Breast epithelium (tissue), 3 donors: ENCODE measurements around the gene TNFSF13.
A peak's percentile ranks its signal among the peaks of the same experiment; 100 is the strongest.

ENCODE experiments used
- CTCF ChIP-seq, 3 donors: fragments of 450-650 bp; IDR thresholded peaks; one replicate each; pipeline ENCODE4 v1.5.1; 2016 to 2017; ENCODE audit warnings: antibody characterized with exemption in 3 of 3, mild to moderate bottlenecking in 3 of 3, moderate library complexity in 3 of 3
- POLR2A ChIP-seq: fragments of 450-650 bp; IDR thresholded peaks from one replicate; pipeline ENCODE4 v1.6.1; 2016; ENCODE audit warnings: antibody characterized with exemption, mild to moderate bottlenecking, moderate library complexity

GRCh38 chr17:7561028-7561575 is 2.6 kb downstream of the TNFSF13 start:
- TF ChIP-seq CTCF (IDR thresholded peaks at IDR 0.05) (peak; percentile 78 to 95 (median 90)), POLR2A (no peak)
